ENCODE data around the gene GOLT1A. TPM values are rescaled to one million over a fixed set of nuclear protein-coding genes. Genes with fewer than 3 reads are reported as not detected.

The GOLT1A gene
- polyA plus RNA-seq, 1 donor from 2014 or later = not detected

DNA sequence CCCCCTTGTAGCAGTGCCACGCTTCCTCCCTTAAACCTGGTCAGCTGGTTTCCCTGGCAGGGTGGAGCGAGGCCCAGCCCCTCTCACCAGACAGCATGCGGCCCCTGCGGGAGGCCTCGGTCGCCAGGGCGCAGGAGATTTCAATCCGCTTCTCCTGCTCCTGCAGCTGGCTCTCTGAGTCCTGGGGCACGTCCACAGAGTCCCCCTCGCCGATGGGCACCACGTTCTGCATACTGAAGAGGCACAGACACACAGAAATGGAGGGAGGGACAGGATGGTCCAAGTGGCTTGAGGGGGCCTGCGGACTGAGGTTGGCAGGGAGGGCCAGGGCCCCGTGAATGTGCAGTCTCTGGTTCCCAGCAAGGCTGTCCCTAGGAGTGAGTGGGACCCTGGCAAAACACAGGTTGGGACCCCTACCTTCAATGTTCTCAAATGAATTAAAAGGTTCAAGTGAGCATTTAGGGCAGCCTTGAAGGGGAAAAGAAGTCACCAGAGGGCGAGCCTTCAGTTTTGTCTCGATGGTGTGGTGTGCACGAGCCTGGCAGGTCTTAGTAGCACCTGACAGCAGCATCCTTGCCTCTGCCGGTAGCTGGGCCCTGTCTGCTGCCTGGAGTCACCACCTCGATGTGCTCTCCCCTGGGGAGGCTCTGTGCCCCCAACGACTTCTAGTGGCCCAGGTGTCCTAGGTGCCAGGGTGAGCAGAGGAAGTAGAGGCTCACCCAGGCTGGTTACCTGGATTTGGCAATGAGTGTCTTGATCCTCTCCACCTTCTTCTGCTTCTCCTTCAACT is 14.4 kb upstream of the GOLT1A start:
- Histone ChIP-seq H4K20me1 (ENCODE audit: insufficient read depth) (no peaks in the 10 kb centered on the region), H3K4me3 (ENCODE audit: low read length) (no peak overlapping the region), H3K27ac (ENCODE audit: low read length) (no peak overlapping the region), H3K9ac (ENCODE audit: low read length) (no peak overlapping the region), H3K9me3 (ENCODE audit: low read length) (no peaks in the 10 kb centered on the region), H3K27me3 (ENCODE audit: insufficient read depth, low read depth, low read length) (no peaks in the 10 kb centered on the region), H3F3A (ENCODE audit: insufficient read depth, low read length, poor library complexity, severe bottlenecking) (no peaks in the 10 kb centered on the region), H3K79me2 (replicated peaks; ENCODE audit: insufficient read depth, low read length) (no peaks in the 10 kb centered on the region), H2AFZ (ENCODE audit: low read depth, low read length) (no peak overlapping the region), H3K9me2 (ENCODE audit: insufficient read depth, low read length) (no peaks in the 10 kb centered on the region), H3K4me2 (ENCODE audit: low read length) (no peak overlapping the region), H3K36me3 (ENCODE audit: insufficient read depth, low read length) (peaks cover 40% of the 10 kb centered on the region)
- TF ChIP-seq, protein P1, sequence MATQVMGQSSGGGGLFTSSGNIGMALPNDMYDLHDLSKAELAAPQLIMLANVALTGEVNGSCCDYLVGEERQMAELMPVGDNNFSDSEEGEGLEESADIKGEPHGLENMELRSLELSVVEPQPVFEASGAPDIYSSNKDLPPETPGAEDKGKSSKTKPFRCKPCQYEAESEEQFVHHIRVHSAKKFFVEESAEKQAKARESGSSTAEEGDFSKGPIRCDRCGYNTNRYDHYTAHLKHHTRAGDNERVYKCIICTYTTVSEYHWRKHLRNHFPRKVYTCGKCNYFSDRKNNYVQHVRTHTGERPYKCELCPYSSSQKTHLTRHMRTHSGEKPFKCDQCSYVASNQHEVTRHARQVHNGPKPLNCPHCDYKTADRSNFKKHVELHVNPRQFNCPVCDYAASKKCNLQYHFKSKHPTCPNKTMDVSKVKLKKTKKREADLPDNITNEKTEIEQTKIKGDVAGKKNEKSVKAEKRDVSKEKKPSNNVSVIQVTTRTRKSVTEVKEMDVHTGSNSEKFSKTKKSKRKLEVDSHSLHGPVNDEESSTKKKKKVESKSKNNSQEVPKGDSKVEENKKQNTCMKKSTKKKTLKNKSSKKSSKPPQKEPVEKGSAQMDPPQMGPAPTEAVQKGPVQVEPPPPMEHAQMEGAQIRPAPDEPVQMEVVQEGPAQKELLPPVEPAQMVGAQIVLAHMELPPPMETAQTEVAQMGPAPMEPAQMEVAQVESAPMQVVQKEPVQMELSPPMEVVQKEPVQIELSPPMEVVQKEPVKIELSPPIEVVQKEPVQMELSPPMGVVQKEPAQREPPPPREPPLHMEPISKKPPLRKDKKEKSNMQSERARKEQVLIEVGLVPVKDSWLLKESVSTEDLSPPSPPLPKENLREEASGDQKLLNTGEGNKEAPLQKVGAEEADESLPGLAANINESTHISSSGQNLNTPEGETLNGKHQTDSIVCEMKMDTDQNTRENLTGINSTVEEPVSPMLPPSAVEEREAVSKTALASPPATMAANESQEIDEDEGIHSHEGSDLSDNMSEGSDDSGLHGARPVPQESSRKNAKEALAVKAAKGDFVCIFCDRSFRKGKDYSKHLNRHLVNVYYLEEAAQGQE (IDR thresholded peaks at IDR 0.05; ENCODE audit: borderline replicate concordance) = no peak
- TF ChIP-seq EP300 (conservative IDR thresholded peaks at IDR 0.05; ENCODE audit: poor library complexity, severe bottlenecking) (no peak), MXI1 (conservative IDR thresholded peaks at IDR 0.05; ENCODE audit: poor library complexity, severe bottlenecking) (no peak), RAD21 (conservative IDR thresholded peaks at IDR 0.05) (no peak), TAF1 (IDR thresholded peaks at IDR 0.05; ENCODE audit: low read depth) (no peak), POLR2AphosphoS5 (IDR thresholded peaks at IDR 0.05) (no peak), EZH2 (IDR thresholded peaks at IDR 0.05; ENCODE audit: borderline replicate concordance, insufficient read depth, low read length, poor library complexity, severe bottlenecking) (no peak), SMC3 (conservative IDR thresholded peaks at IDR 0.05; ENCODE audit: poor library complexity) (no peak)
- TF ChIP-seq, protein P2, sequence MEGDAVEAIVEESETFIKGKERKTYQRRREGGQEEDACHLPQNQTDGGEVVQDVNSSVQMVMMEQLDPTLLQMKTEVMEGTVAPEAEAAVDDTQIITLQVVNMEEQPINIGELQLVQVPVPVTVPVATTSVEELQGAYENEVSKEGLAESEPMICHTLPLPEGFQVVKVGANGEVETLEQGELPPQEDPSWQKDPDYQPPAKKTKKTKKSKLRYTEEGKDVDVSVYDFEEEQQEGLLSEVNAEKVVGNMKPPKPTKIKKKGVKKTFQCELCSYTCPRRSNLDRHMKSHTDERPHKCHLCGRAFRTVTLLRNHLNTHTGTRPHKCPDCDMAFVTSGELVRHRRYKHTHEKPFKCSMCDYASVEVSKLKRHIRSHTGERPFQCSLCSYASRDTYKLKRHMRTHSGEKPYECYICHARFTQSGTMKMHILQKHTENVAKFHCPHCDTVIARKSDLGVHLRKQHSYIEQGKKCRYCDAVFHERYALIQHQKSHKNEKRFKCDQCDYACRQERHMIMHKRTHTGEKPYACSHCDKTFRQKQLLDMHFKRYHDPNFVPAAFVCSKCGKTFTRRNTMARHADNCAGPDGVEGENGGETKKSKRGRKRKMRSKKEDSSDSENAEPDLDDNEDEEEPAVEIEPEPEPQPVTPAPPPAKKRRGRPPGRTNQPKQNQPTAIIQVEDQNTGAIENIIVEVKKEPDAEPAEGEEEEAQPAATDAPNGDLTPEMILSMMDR (IDR thresholded peaks at IDR 0.05; ENCODE audit: poor library complexity, severe bottlenecking) = no peak

DNA sequence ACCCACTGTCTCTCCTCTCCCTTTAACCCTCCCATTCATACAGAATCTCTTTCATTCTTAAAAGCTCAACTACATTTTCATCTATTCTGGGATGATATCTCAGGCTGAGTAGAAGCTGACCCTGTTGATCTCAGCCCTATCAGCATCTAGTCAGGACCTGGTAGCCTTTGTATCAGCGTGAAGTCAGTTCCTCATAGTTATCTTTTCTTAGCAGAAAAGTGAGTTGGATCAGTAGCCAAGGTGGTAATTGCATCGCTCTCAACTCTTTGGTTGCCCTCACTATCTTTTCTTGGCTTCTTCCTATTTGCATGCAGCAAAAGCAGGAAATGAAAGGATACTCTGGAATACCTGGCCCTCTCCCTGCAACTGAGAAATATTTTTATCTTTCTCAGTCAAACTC is 13.6 kb upstream of the GOLT1A start:
- no peaks in the 10 kb centered on the region for H3K9me3 ChIP-seq (ENCODE audit: low read length)
- H3K27me3 ChIP-seq (ENCODE audit: insufficient read depth, low read depth, low read length) = no peaks in the 10 kb centered on the region
- H3F3A ChIP-seq (ENCODE audit: insufficient read depth, low read length, poor library complexity, severe bottlenecking) = no peaks in the 10 kb centered on the region
- no peaks in the 10 kb centered on the region for H4K20me1 ChIP-seq (ENCODE audit: insufficient read depth)
- no peak overlapping the region for H3K4me2 ChIP-seq (ENCODE audit: low read length)
- no peak overlapping the region for H3K9ac ChIP-seq (ENCODE audit: low read length)
- H2AFZ ChIP-seq (ENCODE audit: low read depth, low read length) = no peak overlapping the region
- peaks cover 40% of the 10 kb centered on the region for H3K36me3 ChIP-seq (ENCODE audit: insufficient read depth, low read length)
- no peaks in the 10 kb centered on the region for H3K79me2 ChIP-seq (replicated peaks; ENCODE audit: insufficient read depth, low read length)
- TF ChIP-seq, protein P1 (IDR thresholded peaks at IDR 0.05; ENCODE audit: borderline replicate concordance) = no peak
- TF ChIP-seq EZH2 (IDR thresholded peaks at IDR 0.05; ENCODE audit: borderline replicate concordance, insufficient read depth, low read length, poor library complexity, severe bottlenecking) (no peak), RAD21 (conservative IDR thresholded peaks at IDR 0.05) (no peak), SMC3 (conservative IDR thresholded peaks at IDR 0.05; ENCODE audit: poor library complexity) (no peak), POLR2AphosphoS5 (IDR thresholded peaks at IDR 0.05) (no peak), MXI1 (conservative IDR thresholded peaks at IDR 0.05; ENCODE audit: poor library complexity, severe bottlenecking) (no peak), TAF1 (IDR thresholded peaks at IDR 0.05; ENCODE audit: low read depth) (no peak)
- TF ChIP-seq, protein P2 (IDR thresholded peaks at IDR 0.05; ENCODE audit: poor library complexity, severe bottlenecking) = no peak
- H3K9me2 ChIP-seq (ENCODE audit: insufficient read depth, low read length) = no peaks in the 10 kb centered on the region
- H3K4me3 ChIP-seq (ENCODE audit: low read length) = no peak overlapping the region
- no peak overlapping the region for H3K27ac ChIP-seq (ENCODE audit: low read length)

Data from neural cell (in vitro differentiated cells).